Breast epithelium (tissue), 4 donors: ENCODE measurements around the gene NAPSA. TPM values are rescaled to one million over a fixed set of nuclear protein-coding genes. Genes with fewer than 3 reads are reported as not detected.

Experiments used
- DNase-seq, 2 donors: peaks; one replicate each; pipeline ENCODE4 v3.0.0-alpha.2; 2019; ENCODE audit warnings: low spot score in 2 of 2
- H3K27ac ChIP-seq, 2 donors: fragments of 200-600 bp; sonication (generic) in 1 of 2; one replicate each; pipeline ENCODE4 v1.5.1; 2016 to 2019; ENCODE audit warnings: mild to moderate bottlenecking in 1 of 2
- H3K27me3 ChIP-seq, 2 donors: fragments of 200-600 bp; sonication (generic) in 1 of 2; one replicate each; pipeline versions ENCODE4 v1.5.1 to v1.6.0; 2017 to 2019; ENCODE audit warnings: control low read depth in 1 of 2, mild to moderate bottlenecking in 1 of 2
- H3K36me3 ChIP-seq: fragments of 200-600 bp; one replicate; pipeline ENCODE4 v1.5.1; 2019
- H3K4me1 ChIP-seq, 2 donors: fragments of 200-600 bp; sonication (generic); one replicate each; pipeline ENCODE4 v1.5.1; 2016 to 2019; ENCODE audit warnings: control low read depth in 1 of 2
- H3K4me3 ChIP-seq, 3 donors: fragments of 200-600 bp; sonication (generic); 1 replicate in 2 of 3; 2 replicates in 1 of 3; pipeline ENCODE4 v1.5.1; 2016 to 2019; ENCODE audit warnings: mild to moderate bottlenecking in 3 of 3, moderate library complexity in 2 of 3
- H3K9me3 ChIP-seq, 2 donors: fragments of 200-600 bp; sonication (generic) in 1 of 2; one replicate each; pipeline ENCODE4 v1.5.1; 2016 to 2019; ENCODE audit warnings: control low read depth in 1 of 2
- POLR2A ChIP-seq: fragments of 450-650 bp; IDR thresholded peaks from one replicate; pipeline ENCODE4 v1.6.1; 2016; ENCODE audit warnings: antibody characterized with exemption, mild to moderate bottlenecking, moderate library complexity
- POLR2AphosphoS5 ChIP-seq, 3 donors: sonication (generic); formaldehyde crosslinking; IDR thresholded peaks; one replicate each; pipeline ENCODE4 v1.6.1; 2017; ENCODE audit warnings: antibody characterized with exemption in 3 of 3
- intact Hi-C: fragments of 100-400 bp; cut with DNase I; formaldehyde crosslinking; loops from one replicate; pipeline ENCODE4 v1.15.1; 2023; ENCODE audit warnings: low total_unique reads
- total RNA-seq, 3 donors: library from RNA; depleted of rRNA; stranded (reverse); fragments of >200 nt; gene quantifications; one replicate each; pipeline ENCODE4 v1.1.0, GENCODE V29; 2016
- TF ChIP-seq, protein P1 (sequence below), 3 donors: fragments of 450-650 bp; IDR thresholded peaks; one replicate each; pipeline ENCODE4 v1.5.1; 2016 to 2017; ENCODE audit warnings: antibody characterized with exemption in 3 of 3, mild to moderate bottlenecking in 3 of 3, moderate library complexity in 3 of 3

NAPSA gene
- total RNA-seq, 3 donors from 2014 or later: 0.80 to 1.8 (median 1.6) TPM

- Histone ChIP-seq H3K9me3 (no peaks in the 10 kb centered on the region), H3K4me3 (peak overlapping the region in 2 of 3 donors; percentile 26 to 38), H3K27ac (no peak overlapping the region), H3K4me1 (no peaks in the 10 kb centered on the region), H3K27me3 (peaks cover 3 to 51% of the 10 kb centered on the region in 2 donors), H3K36me3 (no peaks in the 10 kb centered on the region)
- no peak for DNase-seq
- intact Hi-C loops: no loop called here
- TF ChIP-seq POLR2A (no peak), POLR2AphosphoS5 (IDR thresholded peaks at IDR 0.05) (no peak)
- TF ChIP-seq, protein P1, sequence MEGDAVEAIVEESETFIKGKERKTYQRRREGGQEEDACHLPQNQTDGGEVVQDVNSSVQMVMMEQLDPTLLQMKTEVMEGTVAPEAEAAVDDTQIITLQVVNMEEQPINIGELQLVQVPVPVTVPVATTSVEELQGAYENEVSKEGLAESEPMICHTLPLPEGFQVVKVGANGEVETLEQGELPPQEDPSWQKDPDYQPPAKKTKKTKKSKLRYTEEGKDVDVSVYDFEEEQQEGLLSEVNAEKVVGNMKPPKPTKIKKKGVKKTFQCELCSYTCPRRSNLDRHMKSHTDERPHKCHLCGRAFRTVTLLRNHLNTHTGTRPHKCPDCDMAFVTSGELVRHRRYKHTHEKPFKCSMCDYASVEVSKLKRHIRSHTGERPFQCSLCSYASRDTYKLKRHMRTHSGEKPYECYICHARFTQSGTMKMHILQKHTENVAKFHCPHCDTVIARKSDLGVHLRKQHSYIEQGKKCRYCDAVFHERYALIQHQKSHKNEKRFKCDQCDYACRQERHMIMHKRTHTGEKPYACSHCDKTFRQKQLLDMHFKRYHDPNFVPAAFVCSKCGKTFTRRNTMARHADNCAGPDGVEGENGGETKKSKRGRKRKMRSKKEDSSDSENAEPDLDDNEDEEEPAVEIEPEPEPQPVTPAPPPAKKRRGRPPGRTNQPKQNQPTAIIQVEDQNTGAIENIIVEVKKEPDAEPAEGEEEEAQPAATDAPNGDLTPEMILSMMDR (IDR thresholded peaks at IDR 0.05): no peak
Measured at GRCh38 chr19:50315773-50316448, 49.5 kb downstream of the NAPSA start.

- Histone ChIP-seq H3K27ac (no peak overlapping the region), H3K36me3 (no peaks in the 10 kb centered on the region), H3K4me1 (no peaks in the 10 kb centered on the region), H3K4me3 (peak overlapping the region in 1 of 3 donors; percentile 38), H3K27me3 (peaks cover 3 to 52% of the 10 kb centered on the region in 2 donors), H3K9me3 (no peaks in the 10 kb centered on the region)
- no peak for DNase-seq
- TF ChIP-seq POLR2A: no peak
- TF ChIP-seq, protein P1 (IDR thresholded peaks at IDR 0.05): no peak
- no peak for TF ChIP-seq POLR2AphosphoS5 (IDR thresholded peaks at IDR 0.05)
- intact Hi-C loops: no loop called here
Measured at GRCh38 chr19:50314724-50315708, 50.4 kb downstream of the NAPSA start.

DNA sequence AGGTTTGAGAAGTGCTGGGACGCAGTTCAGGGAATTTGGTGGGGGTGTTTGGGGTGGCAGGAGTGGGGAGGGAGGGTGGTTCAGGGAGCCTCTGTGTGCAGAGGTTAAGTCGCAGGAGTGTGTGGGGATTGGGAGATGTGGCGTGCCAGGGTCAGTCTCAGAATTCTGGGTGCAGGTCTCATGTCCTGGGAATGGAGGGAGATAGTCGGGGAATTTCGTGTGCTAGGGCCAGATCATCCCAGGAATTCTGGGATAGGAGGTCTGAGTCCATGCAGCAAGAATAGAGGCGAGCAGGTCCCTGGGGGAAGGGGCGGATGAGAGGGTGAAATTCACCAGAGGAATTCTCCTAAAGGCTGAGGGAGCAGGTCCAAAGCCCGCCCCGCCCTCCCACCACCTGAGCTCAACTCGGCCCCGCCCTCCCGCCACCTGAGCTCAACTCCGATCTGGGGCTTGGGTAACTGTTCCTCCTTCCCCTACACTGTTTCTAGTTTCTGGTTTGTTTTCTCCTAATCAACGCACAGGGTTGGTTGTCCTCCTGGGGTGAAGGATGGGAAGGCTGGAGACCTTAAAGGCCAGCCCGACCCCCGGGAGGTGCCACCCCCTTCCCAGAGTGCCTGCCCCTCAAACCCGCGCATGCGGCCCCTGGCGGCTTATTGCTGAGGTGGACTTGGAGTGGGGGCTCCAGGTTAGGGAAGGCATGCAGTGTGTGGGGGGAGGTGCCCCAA, 51.5 kb downstream of the NAPSA start:
- intact Hi-C loops: no loop called here
- H3K9me3 ChIP-seq: no peaks in the 10 kb centered on the region
- no peaks in the 10 kb centered on the region for H3K4me1 ChIP-seq
- H3K4me3 ChIP-seq: peak overlapping the region in 1 of 3 donors; percentile 2
- TF ChIP-seq, protein P1 (IDR thresholded peaks at IDR 0.05): no peak
- TF ChIP-seq POLR2A (no peak), POLR2AphosphoS5 (IDR thresholded peaks at IDR 0.05) (no peak)
- peaks cover 3 to 52% of the 10 kb centered on the region in 2 donors for H3K27me3 ChIP-seq
- no peaks in the 10 kb centered on the region for H3K36me3 ChIP-seq
- no peak overlapping the region for H3K27ac ChIP-seq
- DNase-seq: no peak

GRCh38 chr19:50312967-50313811, 52.2 kb downstream of the NAPSA start:
- DNase-seq: no peak
- peak overlapping the region in 1 of 3 donors; percentile 22 for H3K4me3 ChIP-seq
- intact Hi-C loops: no loop called here

More at GRCh38 chr19:50312967-50313811, 52.2 kb downstream of the NAPSA start:
- Histone ChIP-seq H3K27me3 (peaks cover 3 to 52% of the 10 kb centered on the region in 2 donors), H3K36me3 (no peaks in the 10 kb centered on the region), H3K9me3 (peaks cover 2% of the 10 kb centered on the region in 2 donors), H3K4me1 (no peaks in the 10 kb centered on the region), H3K27ac (no peak overlapping the region)
- TF ChIP-seq, protein P1 (IDR thresholded peaks at IDR 0.05): no peak
- no peak for TF ChIP-seq POLR2AphosphoS5 (IDR thresholded peaks at IDR 0.05)
